NK-92 (cell line): ENCODE measurements around the gene SERPINE3.

ENCODE experiments used
- DNase-seq: peaks from one replicate; lab custom pipeline; 2025; ENCODE audit not compliant: unreplicated experiment; lab: John Stamatoyannopoulos, UW

SERPINE3 gene

GRCh38 chr13:51360489-51360888 is 21.0 kb downstream of the SERPINE3 start:
- no peak for DNase-seq

GRCh38 chr13:51361106-51361505 is 21.6 kb downstream of the SERPINE3 start:
- DNase-seq = no peak

GRCh38 chr13:51363625-51364024 is 24.1 kb downstream of the SERPINE3 start:
- DNase-seq = no peak

- no peak for DNase-seq
These were observed 25.0 kb downstream of the SERPINE3 start for GRCh38 chr13:51364404-51365008.

- DNase-seq = no peak
These were observed 30.6 kb downstream of the SERPINE3 start for GRCh38 chr13:51370116-51370515.

GRCh38 chr13:51370811-51371210 is 31.3 kb downstream of the SERPINE3 start:
- no peak for DNase-seq

- DNase-seq = no peak
These were observed 32.4 kb downstream of the SERPINE3 start for GRCh38 chr13:51371768-51372399.

GRCh38 chr13:51373451-51373850 is 34.0 kb downstream of the SERPINE3 start:
- DNase-seq = no peak

- DNase-seq = no peak
These were observed 40.8 kb downstream of the SERPINE3 start for GRCh38 chr13:51380269-51380668.

GRCh38 chr13:51385114-51385513 is 45.6 kb downstream of the SERPINE3 start:
- DNase-seq = no peak

GRCh38 chr13:51394724-51395123 is 55.2 kb downstream of the SERPINE3 start:
- DNase-seq = no peak

- DNase-seq = no peak
These were observed 56.9 kb downstream of the SERPINE3 start for GRCh38 chr13:51396352-51396751.

- DNase-seq = no peak
These were observed 57.9 kb downstream of the SERPINE3 start for GRCh38 chr13:51397262-51397941.

GRCh38 chr13:51405176-51405575 is 65.7 kb downstream of the SERPINE3 start:
- DNase-seq = no peak

- no peak for DNase-seq
These were observed 72.9 kb downstream of the SERPINE3 start for GRCh38 chr13:51412431-51412830.
